ENCODE data around the gene CLIC1.

DNA sequence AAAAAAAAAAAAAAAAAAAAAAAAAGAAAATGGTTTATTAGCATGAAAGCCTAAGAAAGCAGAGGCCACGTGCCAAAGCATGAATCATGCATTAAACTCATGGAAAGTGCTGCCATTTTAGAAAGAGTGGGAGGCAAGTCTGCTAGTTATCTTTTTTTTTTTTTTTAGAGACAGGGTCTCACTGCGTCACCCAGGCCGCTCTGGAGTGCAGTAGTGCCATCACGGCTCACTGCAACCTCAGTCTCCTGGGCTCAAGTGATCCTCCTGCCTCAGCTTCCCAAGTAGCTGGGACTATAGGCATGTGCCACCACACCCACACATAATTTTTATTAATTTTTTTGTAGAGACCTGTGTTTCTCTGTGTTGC, 35.6 kb upstream of the CLIC1 start:
- TF ChIP-seq POLR2A (IDR thresholded peaks at IDR 0.05; ENCODE audit: low read length), result no peak
- TF ChIP-seq, protein P1, sequence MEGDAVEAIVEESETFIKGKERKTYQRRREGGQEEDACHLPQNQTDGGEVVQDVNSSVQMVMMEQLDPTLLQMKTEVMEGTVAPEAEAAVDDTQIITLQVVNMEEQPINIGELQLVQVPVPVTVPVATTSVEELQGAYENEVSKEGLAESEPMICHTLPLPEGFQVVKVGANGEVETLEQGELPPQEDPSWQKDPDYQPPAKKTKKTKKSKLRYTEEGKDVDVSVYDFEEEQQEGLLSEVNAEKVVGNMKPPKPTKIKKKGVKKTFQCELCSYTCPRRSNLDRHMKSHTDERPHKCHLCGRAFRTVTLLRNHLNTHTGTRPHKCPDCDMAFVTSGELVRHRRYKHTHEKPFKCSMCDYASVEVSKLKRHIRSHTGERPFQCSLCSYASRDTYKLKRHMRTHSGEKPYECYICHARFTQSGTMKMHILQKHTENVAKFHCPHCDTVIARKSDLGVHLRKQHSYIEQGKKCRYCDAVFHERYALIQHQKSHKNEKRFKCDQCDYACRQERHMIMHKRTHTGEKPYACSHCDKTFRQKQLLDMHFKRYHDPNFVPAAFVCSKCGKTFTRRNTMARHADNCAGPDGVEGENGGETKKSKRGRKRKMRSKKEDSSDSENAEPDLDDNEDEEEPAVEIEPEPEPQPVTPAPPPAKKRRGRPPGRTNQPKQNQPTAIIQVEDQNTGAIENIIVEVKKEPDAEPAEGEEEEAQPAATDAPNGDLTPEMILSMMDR (IDR thresholded peaks at IDR 0.05), result no peak
- TF ChIP-seq, protein P2, sequence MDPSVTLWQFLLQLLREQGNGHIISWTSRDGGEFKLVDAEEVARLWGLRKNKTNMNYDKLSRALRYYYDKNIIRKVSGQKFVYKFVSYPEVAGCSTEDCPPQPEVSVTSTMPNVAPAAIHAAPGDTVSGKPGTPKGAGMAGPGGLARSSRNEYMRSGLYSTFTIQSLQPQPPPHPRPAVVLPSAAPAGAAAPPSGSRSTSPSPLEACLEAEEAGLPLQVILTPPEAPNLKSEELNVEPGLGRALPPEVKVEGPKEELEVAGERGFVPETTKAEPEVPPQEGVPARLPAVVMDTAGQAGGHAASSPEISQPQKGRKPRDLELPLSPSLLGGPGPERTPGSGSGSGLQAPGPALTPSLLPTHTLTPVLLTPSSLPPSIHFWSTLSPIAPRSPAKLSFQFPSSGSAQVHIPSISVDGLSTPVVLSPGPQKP (IDR thresholded peaks at IDR 0.05; ENCODE audit: low read depth, low read length), result no peak
- TF ChIP-seq NFE2L2 (conservative IDR thresholded peaks at IDR 0.05; ENCODE audit: low read length), result no peak
- no peak for TF ChIP-seq ZNF302 (CRISPR knock-in tag; IDR thresholded peaks at IDR 0.05)
- TF ChIP-seq JUN (IDR thresholded peaks at IDR 0.05), result no peak
- TF ChIP-seq CBX2 (IDR thresholded peaks at IDR 0.05; ENCODE audit: borderline replicate concordance, low read depth), result no peak
- TF ChIP-seq, protein P3, sequence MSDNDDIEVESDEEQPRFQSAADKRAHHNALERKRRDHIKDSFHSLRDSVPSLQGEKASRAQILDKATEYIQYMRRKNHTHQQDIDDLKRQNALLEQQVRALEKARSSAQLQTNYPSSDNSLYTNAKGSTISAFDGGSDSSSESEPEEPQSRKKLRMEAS (IDR thresholded peaks at IDR 0.05), result no peak

Measured in A549 (cell line).